GM19372 (cell line): ENCODE measurements around the gene SDR42E2.
"Not testable (repeated sequence)": the region's sequence is repeated elsewhere in the genome, so short reads cannot be mapped to it uniquely, and the experiment has no call there.

Experiments
- ATAC-seq: cut with Tn5 transposase; IDR thresholded peaks from one replicate; pipeline ENCODE4 v1.9.1; 2021; ENCODE audit warnings: mild to moderate bottlenecking, low read depth, moderate library complexity; ENCODE audit not compliant: unreplicated experiment

Gene SDR42E2

GRCh38 chr16:22153078-22153477, 9.2 kb upstream of the SDR42E2 start:
- not testable (repeated sequence) for ATAC-seq

- no peak for ATAC-seq
Measured at GRCh38 chr16:22161401-22161800, 905 bp upstream of the SDR42E2 start.

- no peak for ATAC-seq
Measured at GRCh38 chr16:22162656-22163009, 327 bp downstream of the SDR42E2 start.

GRCh38 chr16:22163806-22164205, 1.5 kb downstream of the SDR42E2 start:
- no peak for ATAC-seq

GRCh38 chr16:22164482-22164881, 2.2 kb downstream of the SDR42E2 start:
- ATAC-seq, result no peak

- ATAC-seq, result no peak
Measured at GRCh38 chr16:22165508-22166285, 3.4 kb downstream of the SDR42E2 start.

- ATAC-seq, result no peak
Measured at GRCh38 chr16:22171953-22172352, 9.6 kb downstream of the SDR42E2 start.

- not testable (repeated sequence) for ATAC-seq
Measured at GRCh38 chr16:22172642-22173041, 10.3 kb downstream of the SDR42E2 start.

- ATAC-seq, result no peak
Measured at GRCh38 chr16:22174642-22175041, 12.3 kb downstream of the SDR42E2 start.

GRCh38 chr16:22177968-22178930, 15.9 kb downstream of the SDR42E2 start:
- no peak for ATAC-seq

GRCh38 chr16:22181426-22181825, 19.1 kb downstream of the SDR42E2 start:
- ATAC-seq, result no peak

- no peak for ATAC-seq
Measured at GRCh38 chr16:22181843-22182242, 19.5 kb downstream of the SDR42E2 start.

GRCh38 chr16:22183335-22183734, 21.0 kb downstream of the SDR42E2 start:
- ATAC-seq, result no peak

- ATAC-seq, result no peak
Measured at GRCh38 chr16:22183901-22184614, 21.8 kb downstream of the SDR42E2 start.

- ATAC-seq, result no peak
Measured at GRCh38 chr16:22184615-22184968, 22.3 kb downstream of the SDR42E2 start.

- ATAC-seq, result no peak
Measured at GRCh38 chr16:22186517-22186916, 24.2 kb downstream of the SDR42E2 start.

- ATAC-seq, result no peak
Measured at GRCh38 chr16:22188267-22188594, 25.9 kb downstream of the SDR42E2 start.

GRCh38 chr16:22188595-22189442, 26.5 kb downstream of the SDR42E2 start:
- ATAC-seq, result no peak

- no peak for ATAC-seq
Measured at GRCh38 chr16:22189473-22190080, 27.3 kb downstream of the SDR42E2 start.
